HG03175 (cell line): ENCODE data around the gene CERK.

Source experiments
- ATAC-seq: cut with Tn5 transposase; IDR thresholded peaks from one replicate; pipeline ENCODE4 v1.9.1; 2021; ENCODE audit warnings: mild to moderate bottlenecking, moderate library complexity; ENCODE audit not compliant: unreplicated experiment

CERK gene

GRCh38 chr22:46664301-46664855 is 73.7 kb downstream of the CERK start:
- no peak for ATAC-seq

GRCh38 chr22:46663436-46664100 is 74.5 kb downstream of the CERK start:
- ATAC-seq = no peak

- no peak for ATAC-seq
Measured at GRCh38 chr22:46663001-46663400, 75.1 kb downstream of the CERK start.

- no peak for ATAC-seq
Measured at GRCh38 chr22:46662226-46662625, 75.8 kb downstream of the CERK start.

- no peak for ATAC-seq
Measured at GRCh38 chr22:46661221-46661851, 76.7 kb downstream of the CERK start.

- ATAC-seq = no peak
Measured at GRCh38 chr22:46660604-46661201, 77.3 kb downstream of the CERK start.

- ATAC-seq = no peak
Measured at GRCh38 chr22:46659791-46660186, 78.3 kb downstream of the CERK start.

GRCh38 chr22:46659059-46659790 is 78.8 kb downstream of the CERK start:
- no peak for ATAC-seq

- ATAC-seq = no peak
Measured at GRCh38 chr22:46657996-46658947, 79.8 kb downstream of the CERK start.

- ATAC-seq = no peak
Measured at GRCh38 chr22:46657655-46657953, 80.4 kb downstream of the CERK start.

- no peak for ATAC-seq
Measured at GRCh38 chr22:46656856-46657654, 81.0 kb downstream of the CERK start.

- ATAC-seq = no peak
Measured at GRCh38 chr22:46655861-46656608, 82.0 kb downstream of the CERK start.

- no peak for ATAC-seq
Measured at GRCh38 chr22:46654927-46655595, 83.0 kb downstream of the CERK start.

GRCh38 chr22:46654426-46654825 is 83.6 kb downstream of the CERK start:
- ATAC-seq = no peak

- no peak for ATAC-seq
Measured at GRCh38 chr22:46653596-46653995, 84.5 kb downstream of the CERK start.

GRCh38 chr22:46652847-46653331 is 85.2 kb downstream of the CERK start:
- no peak for ATAC-seq

GRCh38 chr22:46652081-46652846 is 85.8 kb downstream of the CERK start:
- no peak for ATAC-seq
